Progenitor cell of endocrine pancreas (in vitro differentiated cells): ENCODE measurements around the gene CYLD. TPM values are rescaled to one million over a fixed set of nuclear protein-coding genes. Genes with fewer than 3 reads are reported as not detected.

Experiments used
- DNase-seq: peaks from one replicate; pipeline ENCODE4 v3.0.0; 2021; ENCODE audit warnings: low spot score; ENCODE audit not compliant: unreplicated experiment
- H3K27ac Mint-ChIP-seq: 2 replicates; pipeline ENCODE4 v1.8.0; 2021; ENCODE audit warnings: mild to moderate bottlenecking, moderate library complexity, mixed read lengths
- H3K27me3 Mint-ChIP-seq: 2 replicates; pipeline ENCODE4 v1.8.0; 2021; ENCODE audit warnings: mixed read lengths
- H3K36me3 Mint-ChIP-seq: 2 replicates; pipeline ENCODE4 v1.8.0; 2022; ENCODE audit warnings: mixed read lengths; ENCODE audit not compliant: insufficient read depth
- H3K4me1 Mint-ChIP-seq: 2 replicates; pipeline ENCODE4 v1.8.0; 2021; ENCODE audit warnings: low read depth, mixed read lengths
- H3K4me3 Mint-ChIP-seq: 2 replicates; pipeline ENCODE4 v1.8.0; 2021; ENCODE audit warnings: low read depth, mild to moderate bottlenecking, moderate library complexity, mixed read lengths
- H3K9me3 Mint-ChIP-seq: 2 replicates; pipeline ENCODE4 v1.8.0; 2021; ENCODE audit warnings: low read depth, mixed read lengths
- CTCF ChIP-seq: fragments of 200-600 bp; sonication (generic); IDR thresholded peaks from one replicate; pipeline ENCODE4 v1.5.0; 2021; ENCODE audit warnings: antibody characterized with exemption, mild to moderate bottlenecking; ENCODE audit not compliant: unreplicated experiment
- total RNA-seq: library from RNA; stranded (reverse); gene quantifications from 2 replicates; pipeline ENCODE4 v1.2.1, GENCODE V29; 2021

Gene CYLD
- total RNA-seq, 1 donor from 2014 or later = 21.9 TPM

- no peak for TF ChIP-seq CTCF
- Mint-ChIP-seq H3K36me3 (peaks cover 20% of the 10 kb centered on the region), H3K27ac (no peak overlapping the region), H3K9me3 (no peaks in the 10 kb centered on the region), H3K4me1 (peaks cover 12% of the 10 kb centered on the region), H3K27me3 (no peaks in the 10 kb centered on the region), H3K4me3 (no peak overlapping the region)
- no peak for DNase-seq
Measured at GRCh38 chr16:50781518-50781917, 39.6 kb downstream of the CYLD start.

GRCh38 chr16:50789757-50790156 is 47.9 kb downstream of the CYLD start:
- Mint-ChIP-seq H3K36me3 (peaks cover 13% of the 10 kb centered on the region), H3K9me3 (peaks cover 9% of the 10 kb centered on the region), H3K4me3 (no peak overlapping the region), H3K27me3 (no peaks in the 10 kb centered on the region), H3K4me1 (no peaks in the 10 kb centered on the region), H3K27ac (no peak overlapping the region)
- TF ChIP-seq CTCF = no peak
- no peak for DNase-seq

GRCh38 chr16:50791522-50791921 is 49.6 kb downstream of the CYLD start:
- Mint-ChIP-seq H3K4me3 (no peak overlapping the region), H3K36me3 (peaks cover 15% of the 10 kb centered on the region), H3K4me1 (no peaks in the 10 kb centered on the region), H3K27ac (no peak overlapping the region), H3K9me3 (peaks cover 9% of the 10 kb centered on the region), H3K27me3 (no peaks in the 10 kb centered on the region)
- no peak for DNase-seq
- TF ChIP-seq CTCF = no peak

- Mint-ChIP-seq H3K27ac (no peak overlapping the region), H3K27me3 (no peaks in the 10 kb centered on the region), H3K4me1 (no peaks in the 10 kb centered on the region), H3K9me3 (no peaks in the 10 kb centered on the region), H3K4me3 (no peak overlapping the region), H3K36me3 (peaks cover 8% of the 10 kb centered on the region)
- DNase-seq = no peak
- TF ChIP-seq CTCF = no peak
Measured at GRCh38 chr16:50796829-50797228, 54.9 kb downstream of the CYLD start.

- H3K27ac Mint-ChIP-seq = no peak overlapping the region
- H3K4me1 Mint-ChIP-seq = no peaks in the 10 kb centered on the region
- no peaks in the 10 kb centered on the region for H3K27me3 Mint-ChIP-seq
- H3K4me3 Mint-ChIP-seq = no peak overlapping the region
- H3K36me3 Mint-ChIP-seq = peaks cover 8% of the 10 kb centered on the region
- no peaks in the 10 kb centered on the region for H3K9me3 Mint-ChIP-seq
- DNase-seq = no peak
- no peak for TF ChIP-seq CTCF
Measured at GRCh38 chr16:50797456-50797855, 55.6 kb downstream of the CYLD start.

GRCh38 chr16:50800074-50800473 is 58.2 kb downstream of the CYLD start:
- Mint-ChIP-seq H3K27me3 (no peaks in the 10 kb centered on the region), H3K9me3 (no peaks in the 10 kb centered on the region), H3K36me3 (peaks cover 4% of the 10 kb centered on the region), H3K27ac (no peak overlapping the region), H3K4me1 (peaks cover 6% of the 10 kb centered on the region), H3K4me3 (no peak overlapping the region)
- DNase-seq = no peak
- no peak for TF ChIP-seq CTCF
